NCI-H1105 treated with DMSO at 0.1 percent for 48 hours (cell line): ENCODE results near the gene OR5AR1.
"Not testable (repeated sequence)": the region's sequence is repeated elsewhere in the genome, so short reads cannot be mapped to it uniquely, and the experiment has no call there.

Experiments
- DNase-seq: peaks from one replicate; lab custom pipeline; 2025; lab: John Stamatoyannopoulos, UW

OR5AR1 gene

GRCh38 chr11:56663386-56663785 lies at the start of gene OR5AR1:
Gene OR5AR1 (plus strand): TSS chr11:56663686. CDS start chr11:56663686, 0 bp downstream.
- DNase-seq = no peak

- peak; percentile 31 for DNase-seq
These were observed 38.8 kb upstream of the OR5AR1 start for GRCh38 chr11:56624661-56625110.

DNA sequence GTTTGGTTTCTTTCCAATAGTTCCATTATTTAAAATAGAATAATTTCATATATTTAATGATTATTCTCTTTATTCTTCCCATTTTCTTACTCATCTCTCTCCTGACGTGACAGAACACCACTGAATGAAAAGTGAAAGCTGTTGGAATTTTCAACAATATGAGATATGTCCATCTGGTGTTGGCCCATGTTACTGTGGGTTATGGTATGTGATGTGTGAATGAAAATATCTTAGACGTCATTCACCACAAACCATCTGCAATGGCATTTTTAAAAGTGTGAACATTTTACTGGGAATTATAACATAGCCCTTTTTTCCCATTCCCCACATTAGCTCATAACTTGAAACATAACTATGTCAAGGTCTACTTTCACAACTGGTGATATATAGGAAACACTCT lies 37.5 kb upstream of the OR5AR1 start:
- no peak for DNase-seq

DNA sequence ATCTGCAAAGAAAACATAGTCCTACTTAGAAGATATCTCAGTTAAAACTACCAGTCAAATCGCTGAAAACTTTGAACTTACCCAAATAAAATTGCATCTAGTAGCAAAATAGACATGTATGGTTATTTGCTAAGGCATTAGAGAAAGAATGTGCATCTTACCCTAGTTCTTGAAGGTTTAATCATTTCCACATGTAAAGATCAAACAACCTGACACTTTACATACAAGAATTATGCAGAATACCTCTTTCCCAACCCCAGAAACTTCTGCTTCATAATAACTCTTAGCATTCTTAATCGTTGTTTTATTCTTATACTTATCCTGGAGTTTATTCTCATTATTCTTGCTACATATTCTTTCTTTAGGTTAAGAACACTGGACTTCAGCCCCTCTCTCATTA lies 31.2 kb upstream of the OR5AR1 start:
- DNase-seq = no peak

DNA sequence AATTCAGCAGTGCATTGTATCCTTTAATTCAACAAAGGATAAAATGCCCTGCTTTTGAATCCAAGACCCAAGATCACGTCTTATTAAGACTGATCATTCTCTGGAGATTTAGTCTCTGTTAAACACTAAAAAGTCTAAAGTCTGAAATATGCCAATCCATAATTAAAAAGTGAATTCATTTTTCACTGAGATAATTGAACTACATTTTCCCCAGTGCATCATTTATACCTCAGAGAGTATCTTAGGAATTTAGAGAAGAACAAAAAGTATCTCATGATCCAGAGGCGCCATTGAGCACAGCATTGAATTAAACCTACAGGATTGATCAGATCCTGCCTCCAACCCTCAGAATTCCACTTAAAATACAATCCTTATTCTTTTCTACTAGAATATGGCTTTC lies 26.6 kb upstream of the OR5AR1 start:
- DNase-seq = no peak

DNA sequence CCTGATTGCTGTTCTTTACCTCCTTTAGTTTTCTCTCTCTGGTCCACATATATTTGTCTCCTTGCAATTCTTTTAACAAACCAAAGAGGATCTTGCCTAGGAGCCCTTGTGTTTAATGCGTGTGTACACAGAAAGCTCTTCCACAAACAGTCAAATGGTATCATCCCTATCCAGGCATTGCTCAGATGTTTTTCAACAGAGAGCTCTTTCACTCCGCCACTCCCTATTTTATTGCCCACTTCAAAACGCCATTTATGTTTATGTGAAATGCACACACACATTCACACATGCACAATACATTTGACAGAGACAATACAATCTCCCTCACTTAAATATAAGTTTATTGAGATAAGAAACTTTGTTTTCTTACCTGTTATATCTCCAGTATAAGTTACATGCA lies 26.0 kb upstream of the OR5AR1 start:
- no peak for DNase-seq

GRCh38 chr11:56642339-56642738 lies 21.1 kb upstream of the OR5AR1 start, which contains the start of gene OR5AP2:
Gene OR5AP2 (minus strand): TSS chr11:56642439. CDS start chr11:56642439, 0 bp downstream.
- DNase-seq = no peak

GRCh38 chr11:56659755-56660154 lies 3.7 kb upstream of the OR5AR1 start:
- no peak for DNase-seq

- no peak for DNase-seq
These were observed 7.5 kb downstream of the OR5AR1 start for GRCh38 chr11:56670984-56671383.

- DNase-seq = no peak
These were observed 25.1 kb downstream of the OR5AR1 start for GRCh38 chr11:56688554-56689100.

- not testable (repeated sequence) for DNase-seq
These were observed 27.7 kb downstream of the OR5AR1 start for GRCh38 chr11:56691179-56691578.

DNA sequence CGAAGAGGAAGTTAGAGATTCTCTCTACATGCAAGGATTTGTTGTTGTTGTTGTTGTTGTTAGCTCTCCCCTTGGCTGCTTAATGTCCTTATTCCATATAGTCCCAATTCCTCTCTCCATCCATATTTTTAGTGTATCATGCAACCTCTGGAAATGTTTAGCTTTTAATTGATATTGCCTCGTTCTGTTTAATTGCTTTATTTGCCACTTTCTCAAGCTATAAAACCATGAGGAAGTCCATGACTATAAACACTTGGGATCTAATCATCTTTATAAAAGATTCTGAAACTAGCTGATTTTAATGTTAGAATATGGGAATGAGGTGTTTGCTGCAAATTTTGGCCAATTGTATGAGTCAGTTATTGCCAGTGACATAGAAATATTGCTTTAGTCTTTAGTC lies 29.9 kb downstream of the OR5AR1 start:
- no peak for DNase-seq

DNA sequence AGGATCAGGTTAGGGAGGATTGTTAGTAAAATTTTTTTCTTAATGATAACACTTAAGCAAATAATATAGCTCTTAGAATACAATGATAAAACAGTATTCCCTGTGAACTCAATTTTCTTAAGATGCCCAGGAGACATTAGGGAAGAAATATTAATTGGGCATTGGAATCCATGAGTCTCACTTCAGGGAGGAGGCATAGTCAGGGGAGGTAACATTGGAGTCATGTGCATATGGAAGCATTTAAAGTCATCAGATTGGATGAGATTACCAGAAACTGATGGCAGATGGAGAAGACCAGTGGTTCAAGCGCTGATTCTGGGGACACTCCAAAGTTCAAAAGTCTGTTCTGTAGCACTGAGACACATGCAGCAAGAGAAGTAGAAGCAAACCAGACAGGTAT lies 35.3 kb downstream of the OR5AR1 start, which contains the start of gene OR9G1:
TSS of gene OR9G1 (plus strand) at position 301 of the 400 bp plus-strand sequence. CDS start 1,293 bp downstream, outside the sequence.
- no peak for DNase-seq

GRCh38 chr11:56700242-56700913 lies 36.9 kb downstream of the OR5AR1 start:
- no peak for DNase-seq

GRCh38 chr11:56700914-56701485 lies 37.5 kb downstream of the OR5AR1 start:
- no peak for DNase-seq

- no peak for DNase-seq
These were observed 42.4 kb downstream of the OR5AR1 start for GRCh38 chr11:56705784-56706396.

GRCh38 chr11:56706486-56706885 lies 43.0 kb downstream of the OR5AR1 start:
- no peak for DNase-seq

GRCh38 chr11:56714206-56714605 lies 50.7 kb downstream of the OR5AR1 start:
- no peak for DNase-seq
